GM13976 (cell line): Measurements from ENCODE around the gene LEFTY1.

ENCODE experiments used
- DNase-seq: peaks from one replicate; pipeline ENCODE4 v3.0.0; 2012; ENCODE audit warnings: low spot score
- CTCF ChIP-seq: IDR thresholded peaks from 2 replicates; pipeline ENCODE4 v1.5.1; 2012; ENCODE audit warnings: borderline replicate concordance, mild to moderate bottlenecking; ENCODE audit not compliant: insufficient read depth; ENCODE audit errors: extremely low read depth, missing control alignments, control extremely low read depth
- in situ Hi-C: fragments of 300-500 bp; cut with MboI; formaldehyde crosslinking; loops from one replicate; pipeline ENCODE4 v1.12.0; 2022; ENCODE audit warnings: low sequenced_read_pairs, mixed read lengths, inconsistent platforms; ENCODE audit not compliant: unreplicated experiment

LEFTY1 gene

DNA sequence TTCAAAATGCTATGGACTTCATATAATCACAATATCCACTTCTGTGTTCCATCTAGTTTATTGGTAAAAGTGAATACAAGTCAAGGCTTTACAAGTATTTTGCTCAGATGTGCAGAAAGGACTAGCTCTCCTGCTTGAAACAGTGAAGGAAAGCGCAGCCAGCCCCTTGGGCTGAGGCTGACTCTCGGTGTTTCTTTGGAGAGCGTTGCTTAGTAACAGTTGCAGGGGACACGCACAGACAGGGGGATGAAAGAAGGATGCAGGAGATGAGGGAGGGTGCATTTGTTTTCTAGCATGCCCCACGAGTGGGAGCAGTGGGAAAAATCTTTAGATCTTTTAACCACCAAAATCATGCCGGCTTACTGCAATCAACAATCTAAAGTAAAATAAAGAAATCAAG lies 26.0 kb upstream of the LEFTY1 start:
- in situ Hi-C loops, result no loop called here
- no peak for TF ChIP-seq CTCF
- no peak for DNase-seq

DNA sequence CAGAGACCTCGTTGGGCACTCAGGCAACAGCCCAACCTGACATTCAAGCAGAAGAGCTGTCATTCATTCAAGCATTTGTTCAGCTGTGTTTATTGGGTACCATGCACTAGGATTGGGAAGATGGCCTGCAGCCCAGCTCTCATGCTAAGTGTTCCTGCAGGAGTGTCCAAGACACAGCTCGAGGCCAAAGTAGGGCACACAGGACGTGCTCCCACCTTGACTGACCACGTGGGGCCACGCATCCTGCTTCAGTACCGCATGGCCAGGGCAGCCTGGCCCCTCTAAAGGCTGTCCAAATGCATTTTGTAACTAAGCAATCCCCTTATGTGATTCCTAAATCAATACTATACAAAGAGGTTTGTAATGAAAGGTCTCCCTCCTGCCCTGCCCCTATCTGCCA lies 25.4 kb upstream of the LEFTY1 start:
- TF ChIP-seq CTCF, result no peak

GRCh38 chr1:225911191-225912130 lies 22.5 kb upstream of the LEFTY1 start:
- DNase-seq, result peak; percentile 87
- in situ Hi-C loops, result no loop called here
- TF ChIP-seq CTCF, result peak; percentile 62

More for the DNA sequence above, 25.4 kb upstream of the LEFTY1 start:
- DNase-seq, result no peak
- in situ Hi-C loops, result no loop called here

- in situ Hi-C loops, result no loop called here
- DNase-seq, result no peak
- no peak for TF ChIP-seq CTCF
Observed at GRCh38 chr1:225909477-225909876, 20.5 kb upstream of the LEFTY1 start.

GRCh38 chr1:225908773-225909172 lies 19.8 kb upstream of the LEFTY1 start:
- no peak for DNase-seq
- TF ChIP-seq CTCF, result no peak
- in situ Hi-C loops, result no loop called here

DNA sequence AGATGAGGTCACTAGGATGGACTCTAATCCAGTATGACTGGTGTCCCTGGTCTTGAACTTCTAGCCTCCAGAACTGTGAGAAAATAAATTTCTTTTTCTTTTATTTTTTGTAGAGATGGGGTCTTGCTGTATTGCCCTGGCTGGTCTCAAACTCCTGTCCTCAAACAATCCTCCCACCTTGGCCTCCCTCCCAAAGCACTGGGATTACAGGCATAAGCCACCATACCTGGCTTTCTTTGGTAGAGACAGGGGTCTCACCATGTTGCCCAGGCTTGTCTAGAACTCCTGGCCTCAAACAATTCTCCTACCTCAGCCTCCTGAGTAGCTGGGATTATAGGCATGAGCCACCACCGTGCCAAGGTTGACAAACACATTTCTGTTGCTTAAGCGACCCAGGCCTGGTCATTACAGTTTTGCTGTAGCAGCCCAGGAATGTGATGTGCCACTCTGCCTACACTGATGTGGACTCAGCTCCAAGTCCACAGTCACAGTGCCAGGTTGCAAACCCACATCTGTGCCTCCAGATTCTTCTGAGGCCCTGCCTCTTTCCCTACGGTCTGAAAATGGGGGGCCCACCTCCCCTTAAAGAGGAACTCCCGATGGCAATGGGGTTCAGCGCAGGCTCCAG lies 19.2 kb upstream of the LEFTY1 start:
- in situ Hi-C loops, result no loop called here
- no peak for TF ChIP-seq CTCF
- DNase-seq, result no peak
